Nephron (organoid): ENCODE data around the gene MAP7.

Experiments
- H3K27ac Mint-ChIP-seq, 3 experiments: 2 replicates each; pipeline ENCODE4 v1.8.0; 2020; ENCODE audit warnings: mixed read lengths in 3 of 3, mild to moderate bottlenecking in 2 of 3, moderate library complexity in 1 of 3
- H3K27me3 Mint-ChIP-seq: 2 replicates; pipeline ENCODE4 v1.8.0; 2021; ENCODE audit warnings: low read depth, mild to moderate bottlenecking, moderate library complexity, mixed read lengths
- H3K36me3 Mint-ChIP-seq: 2 replicates; pipeline ENCODE4 v1.8.0; 2020; ENCODE audit warnings: low read depth, mixed read lengths
- H3K4me1 Mint-ChIP-seq: 2 replicates; pipeline ENCODE4 v1.8.0; 2020; ENCODE audit warnings: mixed read lengths
- H3K4me3 Mint-ChIP-seq, 3 experiments: 2 replicates each; pipeline ENCODE4 v1.8.0; 2020; ENCODE audit warnings: mild to moderate bottlenecking in 3 of 3, mixed read lengths in 3 of 3, moderate library complexity in 2 of 3
- H3K9me3 Mint-ChIP-seq: 2 replicates; pipeline ENCODE4 v1.8.0; 2020; ENCODE audit warnings: mixed read lengths
- CTCF ChIP-seq, 3 experiments: fragments of 200-600 bp; sonication (generic); IDR thresholded peaks; one replicate each; pipeline ENCODE4 v1.5.0; 2021; ENCODE audit warnings: antibody characterized with exemption in 3 of 3; ENCODE audit not compliant: unreplicated experiment in 3 of 3

MAP7 gene

DNA sequence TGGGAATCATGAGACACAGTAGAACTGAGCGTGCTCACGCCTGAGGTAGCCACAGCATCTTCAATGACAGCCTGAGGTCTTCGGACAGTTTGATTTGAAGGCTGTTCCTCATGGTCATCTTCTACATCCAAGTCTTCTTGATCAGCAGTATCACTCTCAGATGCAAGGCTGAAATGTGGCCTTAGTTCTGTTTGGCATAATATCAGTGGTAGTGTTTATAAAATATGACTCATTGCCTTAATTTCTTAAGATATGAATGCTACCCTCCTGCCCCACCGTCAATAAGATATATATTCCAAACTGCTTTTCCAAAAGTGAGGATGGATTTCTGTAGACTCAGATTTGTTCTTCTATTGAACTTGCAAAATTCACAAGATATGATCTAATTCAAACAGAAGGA is 17.5 kb upstream of the MAP7 start:
- TF ChIP-seq CTCF (IDR thresholded peaks at IDR 0.05; ENCODE audit: unreplicated experiment in 3 of 3) = no peak
- peaks cover 12% of the 10 kb centered on the region for H3K36me3 Mint-ChIP-seq
- no peak overlapping the region for H3K4me3 Mint-ChIP-seq
- H3K27ac Mint-ChIP-seq = no peak overlapping the region
- no peaks in the 10 kb centered on the region for H3K4me1 Mint-ChIP-seq
- peaks cover 13% of the 10 kb centered on the region for H3K9me3 Mint-ChIP-seq
- H3K27me3 Mint-ChIP-seq = peaks cover 4% of the 10 kb centered on the region

GRCh38 chr6:136566851-136567250 is 16.6 kb upstream of the MAP7 start:
- no peak overlapping the region for H3K27ac Mint-ChIP-seq
- no peak overlapping the region for H3K4me3 Mint-ChIP-seq
- peaks cover 11% of the 10 kb centered on the region for H3K36me3 Mint-ChIP-seq
- H3K9me3 Mint-ChIP-seq = peaks cover 12% of the 10 kb centered on the region
- peaks cover 4% of the 10 kb centered on the region for H3K27me3 Mint-ChIP-seq
- H3K4me1 Mint-ChIP-seq = no peaks in the 10 kb centered on the region
- no peak for TF ChIP-seq CTCF (IDR thresholded peaks at IDR 0.05; ENCODE audit: unreplicated experiment in 3 of 3)

DNA sequence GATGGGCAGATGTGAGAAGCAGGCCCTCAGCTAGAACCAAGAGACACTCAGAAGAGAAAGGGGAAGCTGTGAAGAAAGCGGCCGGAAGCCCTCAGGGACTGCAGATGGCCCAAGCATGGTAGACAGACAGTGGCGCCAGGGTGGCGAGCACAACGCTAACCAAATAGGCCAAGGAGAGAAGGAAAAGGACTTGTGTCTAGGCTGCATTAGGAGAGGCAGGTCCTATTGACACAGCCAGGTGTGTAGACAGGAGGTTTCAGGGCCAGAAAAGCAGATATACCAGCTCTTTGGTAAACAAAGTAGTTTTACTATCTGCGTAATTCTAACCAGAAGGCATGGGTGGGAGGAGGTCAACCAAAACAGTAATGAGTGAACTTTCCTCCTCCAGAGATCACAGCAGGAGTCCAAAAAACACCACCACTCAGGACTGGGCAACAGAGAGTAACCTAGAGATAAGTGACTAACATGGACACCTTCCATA is 15.8 kb upstream of the MAP7 start:
- no peaks in the 10 kb centered on the region for H3K4me1 Mint-ChIP-seq
- TF ChIP-seq CTCF (IDR thresholded peaks at IDR 0.05; ENCODE audit: unreplicated experiment in 3 of 3) = no peak
- H3K9me3 Mint-ChIP-seq = peaks cover 8% of the 10 kb centered on the region
- H3K4me3 Mint-ChIP-seq = no peak overlapping the region
- peaks cover 7% of the 10 kb centered on the region for H3K36me3 Mint-ChIP-seq
- H3K27me3 Mint-ChIP-seq = peaks cover 4% of the 10 kb centered on the region
- H3K27ac Mint-ChIP-seq = no peak overlapping the region

DNA sequence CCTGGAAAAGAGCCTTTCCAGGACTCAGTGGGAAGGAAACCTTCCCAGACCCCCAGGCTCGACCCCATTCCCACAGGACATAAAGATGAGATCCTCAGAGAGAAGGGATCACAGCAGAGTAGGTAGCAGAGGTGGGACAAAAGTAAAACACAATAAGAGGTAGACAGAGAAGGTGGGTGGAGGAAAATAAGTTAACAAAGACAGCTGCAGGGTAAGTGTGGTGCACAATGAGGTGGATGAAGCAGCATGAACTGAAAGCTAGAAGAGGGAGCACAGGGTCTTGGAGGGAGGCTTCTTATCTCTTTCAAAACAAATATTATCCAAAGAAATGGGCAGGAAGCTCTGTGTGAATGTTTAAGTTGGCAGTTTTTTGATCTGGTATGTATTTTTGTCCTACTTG is 14.0 kb upstream of the MAP7 start:
- Mint-ChIP-seq H3K36me3 (peaks cover 4% of the 10 kb centered on the region), H3K9me3 (no peaks in the 10 kb centered on the region), H3K27ac (no peak overlapping the region), H3K27me3 (peaks cover 4% of the 10 kb centered on the region), H3K4me1 (no peaks in the 10 kb centered on the region), H3K4me3 (no peak overlapping the region)
- no peak for TF ChIP-seq CTCF (IDR thresholded peaks at IDR 0.05; ENCODE audit: unreplicated experiment in 3 of 3)

DNA sequence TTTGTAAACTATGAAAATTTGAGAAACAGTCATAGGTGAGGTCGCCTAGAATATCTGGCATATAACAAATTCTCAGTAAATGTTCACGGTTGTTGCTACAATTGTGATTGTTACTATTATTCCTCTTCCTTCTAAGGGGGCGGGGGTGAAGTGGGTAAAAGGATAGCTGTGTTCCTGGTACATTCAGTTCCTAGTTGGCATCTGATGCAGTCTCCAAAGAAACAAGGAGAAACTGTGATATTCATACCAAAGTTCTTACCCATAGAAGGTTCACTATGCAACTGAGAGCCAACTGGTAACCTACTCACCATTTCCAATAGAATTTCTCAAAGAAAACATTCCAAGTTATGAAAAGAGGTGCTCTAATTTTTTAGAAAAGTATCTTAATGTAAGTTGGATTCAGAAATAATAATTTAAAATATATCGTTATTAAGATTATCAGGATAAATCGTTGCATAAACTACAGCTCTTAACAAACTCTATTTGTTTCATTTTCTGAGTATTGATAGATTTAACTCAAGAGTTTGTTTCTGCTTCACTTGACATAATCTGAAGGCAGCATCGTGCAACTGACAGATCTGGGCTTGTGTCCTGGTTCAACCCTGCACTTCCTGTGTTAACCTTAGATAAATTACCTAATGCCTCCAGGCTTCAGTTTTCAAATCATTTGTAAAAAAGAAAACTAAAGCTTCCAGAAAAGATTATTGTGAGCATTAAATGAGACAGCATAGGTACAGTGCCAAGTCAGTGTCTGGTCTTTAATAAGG is 13.3 kb upstream of the MAP7 start:
- no peaks in the 10 kb centered on the region for H3K9me3 Mint-ChIP-seq
- H3K27ac Mint-ChIP-seq = no peak overlapping the region
- no peak for TF ChIP-seq CTCF (IDR thresholded peaks at IDR 0.05; ENCODE audit: unreplicated experiment in 3 of 3)
- H3K27me3 Mint-ChIP-seq = peaks cover 4% of the 10 kb centered on the region
- peaks cover 4% of the 10 kb centered on the region for H3K36me3 Mint-ChIP-seq
- H3K4me1 Mint-ChIP-seq = no peaks in the 10 kb centered on the region
- H3K4me3 Mint-ChIP-seq = no peak overlapping the region

- Mint-ChIP-seq H3K36me3 (peaks cover 4% of the 10 kb centered on the region), H3K9me3 (no peaks in the 10 kb centered on the region), H3K27ac (no peak overlapping the region), H3K27me3 (peaks cover 4% of the 10 kb centered on the region), H3K4me3 (no peak overlapping the region), H3K4me1 (no peaks in the 10 kb centered on the region)
- TF ChIP-seq CTCF (IDR thresholded peaks at IDR 0.05; ENCODE audit: unreplicated experiment in 3 of 3) = no peak
Measured at GRCh38 chr6:136562211-136562610, 12.0 kb upstream of the MAP7 start.
